ENCODE measurements around the gene DGKG. TPM values are rescaled to one million over a fixed set of nuclear protein-coding genes. Genes with fewer than 3 reads are reported as not detected.

Gene DGKG
- total and polyA plus RNA-seq, 7 donors, result 3.6 to 12.1 (median 8.0) TPM

DNA sequence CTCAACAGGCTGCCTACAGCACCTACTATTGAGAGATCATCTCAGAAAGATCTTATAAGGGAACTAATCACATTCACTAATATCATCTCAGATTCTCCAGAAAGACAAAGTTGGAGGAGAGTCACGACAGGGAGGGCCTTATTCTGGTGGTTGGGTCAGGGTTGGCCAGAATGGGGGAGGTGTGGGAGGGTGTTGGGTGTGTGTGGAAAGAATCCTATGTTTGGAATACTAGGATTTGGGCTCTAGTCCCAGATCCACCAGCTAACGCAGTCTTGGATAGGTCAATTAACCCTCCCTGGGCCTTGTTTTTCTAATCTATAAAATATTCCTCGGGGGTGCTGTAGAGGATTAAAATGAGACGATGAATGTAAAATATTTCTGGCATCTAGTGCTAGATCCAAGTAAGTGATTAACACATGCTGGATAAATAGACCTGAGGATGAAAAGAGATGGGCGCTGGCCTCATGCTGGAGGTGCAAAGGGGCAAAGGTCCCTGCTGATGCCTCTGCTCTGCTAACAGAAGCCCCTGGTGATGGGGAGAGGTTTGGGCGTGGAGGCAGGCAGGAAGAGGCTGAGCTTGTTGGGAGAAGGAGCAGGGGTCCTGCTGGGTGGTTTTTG is 185.6 kb downstream of the DGKG start:
- WGBS, 3 donors, result 61 to 63% (median 62%) methylated on average over 6 of the region's 6 CpGs
- no peaks in the 10 kb centered on the region for H3K27me3 ChIP-seq (ENCODE audit: insufficient read depth in 3 of 3, low read length in 2 of 3)
- no peak overlapping the region for H3K27ac ChIP-seq
- TF ChIP-seq, protein P1, sequence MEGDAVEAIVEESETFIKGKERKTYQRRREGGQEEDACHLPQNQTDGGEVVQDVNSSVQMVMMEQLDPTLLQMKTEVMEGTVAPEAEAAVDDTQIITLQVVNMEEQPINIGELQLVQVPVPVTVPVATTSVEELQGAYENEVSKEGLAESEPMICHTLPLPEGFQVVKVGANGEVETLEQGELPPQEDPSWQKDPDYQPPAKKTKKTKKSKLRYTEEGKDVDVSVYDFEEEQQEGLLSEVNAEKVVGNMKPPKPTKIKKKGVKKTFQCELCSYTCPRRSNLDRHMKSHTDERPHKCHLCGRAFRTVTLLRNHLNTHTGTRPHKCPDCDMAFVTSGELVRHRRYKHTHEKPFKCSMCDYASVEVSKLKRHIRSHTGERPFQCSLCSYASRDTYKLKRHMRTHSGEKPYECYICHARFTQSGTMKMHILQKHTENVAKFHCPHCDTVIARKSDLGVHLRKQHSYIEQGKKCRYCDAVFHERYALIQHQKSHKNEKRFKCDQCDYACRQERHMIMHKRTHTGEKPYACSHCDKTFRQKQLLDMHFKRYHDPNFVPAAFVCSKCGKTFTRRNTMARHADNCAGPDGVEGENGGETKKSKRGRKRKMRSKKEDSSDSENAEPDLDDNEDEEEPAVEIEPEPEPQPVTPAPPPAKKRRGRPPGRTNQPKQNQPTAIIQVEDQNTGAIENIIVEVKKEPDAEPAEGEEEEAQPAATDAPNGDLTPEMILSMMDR (IDR thresholded peaks at IDR 0.05), result no peak
- peaks cover 0 to 38% of the 10 kb centered on the region in 2 donors for H3K36me3 ChIP-seq (ENCODE audit: insufficient read depth in 1 of 2, low read depth in 1 of 2)
- ATAC-seq, result no peak
- H3K4me1 ChIP-seq, result no peaks in the 10 kb centered on the region
- H3K9me3 ChIP-seq, result no peaks in the 10 kb centered on the region
- intact Hi-C loops (cut with DNase I), result no loop called here
- DNase-seq, result no peak
- H3K4me3 ChIP-seq, result no peak overlapping the region

DNA sequence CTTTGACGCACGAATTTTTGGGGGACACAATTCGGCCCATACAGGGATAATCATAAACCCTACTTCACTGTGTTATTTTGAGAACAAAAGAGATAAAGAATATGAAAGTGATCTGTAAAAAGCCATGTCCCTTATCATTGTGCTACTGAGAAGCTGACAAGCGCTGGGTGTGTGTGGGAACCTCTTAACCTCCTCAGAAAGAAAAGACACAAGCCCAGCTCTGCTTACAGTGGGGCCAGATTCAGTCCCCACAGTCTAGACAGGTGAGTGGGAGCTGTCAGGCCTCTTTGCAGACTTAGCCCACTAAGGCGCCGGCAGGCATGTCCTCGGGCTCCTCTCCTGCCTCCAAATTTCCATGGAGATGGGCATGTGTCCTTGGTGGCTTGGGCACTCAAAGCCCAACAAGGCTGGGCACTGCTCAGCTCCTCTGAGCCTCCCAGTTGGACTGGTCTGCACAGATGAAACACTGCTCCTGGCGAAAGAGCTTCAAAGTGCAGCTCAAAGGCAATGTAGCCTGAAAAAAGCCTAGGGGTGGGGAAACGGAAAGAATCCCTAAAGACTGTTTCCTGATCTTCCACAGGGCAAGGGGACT is 188.7 kb downstream of the DGKG start:
- H3K9me3 ChIP-seq, result no peaks in the 10 kb centered on the region
- no peak overlapping the region for H3K4me3 ChIP-seq
- peaks cover 0 to 17% of the 10 kb centered on the region in 2 donors for H3K36me3 ChIP-seq (ENCODE audit: insufficient read depth in 1 of 2, low read depth in 1 of 2)
- ATAC-seq (no peak), DNase-seq (no peak)
- TF ChIP-seq, protein P1 (IDR thresholded peaks at IDR 0.05), result no peak
- no peaks in the 10 kb centered on the region for H3K27me3 ChIP-seq (ENCODE audit: insufficient read depth in 3 of 3, low read length in 2 of 3)
- no peak overlapping the region for H3K27ac ChIP-seq
- intact Hi-C loops (cut with DNase I), result no loop called here
- no peaks in the 10 kb centered on the region for H3K4me1 ChIP-seq
- WGBS, 3 donors, result 92 to 96% (median 93%) methylated on average over 9 of the region's 9 CpGs

DNA sequence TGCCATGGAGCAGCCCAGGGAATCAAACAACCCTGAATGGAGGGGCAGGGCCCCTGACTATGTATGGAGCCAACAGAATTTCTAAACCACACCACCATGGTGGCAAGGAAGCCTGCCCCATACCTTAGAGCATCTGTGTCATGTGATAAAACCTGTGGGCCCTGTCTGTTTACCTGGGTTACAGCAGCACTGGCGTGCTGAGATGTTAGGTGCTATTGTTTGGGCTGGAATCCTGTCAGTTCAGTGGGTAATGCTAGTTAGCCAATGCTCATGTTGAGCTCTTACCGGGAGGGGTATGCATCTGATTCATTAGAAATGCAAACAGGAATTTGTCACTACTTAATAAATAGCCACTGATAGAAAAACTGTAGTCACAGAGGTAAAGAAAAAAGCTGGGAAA is 189.7 kb downstream of the DGKG start:
- Histone ChIP-seq H3K4me1 (no peaks in the 10 kb centered on the region), H3K27ac (no peak overlapping the region), H3K4me3 (no peak overlapping the region), H3K27me3 (ENCODE audit: insufficient read depth in 3 of 3, low read length in 2 of 3) (no peaks in the 10 kb centered on the region), H3K9me3 (no peaks in the 10 kb centered on the region), H3K36me3 (ENCODE audit: insufficient read depth in 1 of 2, low read depth in 1 of 2) (peaks cover 0 to 11% of the 10 kb centered on the region in 2 donors)
- DNase-seq (no peak), ATAC-seq (no peak)
- intact Hi-C loops (cut with DNase I), result no loop called here
- 93 to 98% (median 93%) methylated on average over 2 of the region's 2 CpGs for WGBS, 3 donors
- TF ChIP-seq, protein P1 (IDR thresholded peaks at IDR 0.05), result no peak

DNA sequence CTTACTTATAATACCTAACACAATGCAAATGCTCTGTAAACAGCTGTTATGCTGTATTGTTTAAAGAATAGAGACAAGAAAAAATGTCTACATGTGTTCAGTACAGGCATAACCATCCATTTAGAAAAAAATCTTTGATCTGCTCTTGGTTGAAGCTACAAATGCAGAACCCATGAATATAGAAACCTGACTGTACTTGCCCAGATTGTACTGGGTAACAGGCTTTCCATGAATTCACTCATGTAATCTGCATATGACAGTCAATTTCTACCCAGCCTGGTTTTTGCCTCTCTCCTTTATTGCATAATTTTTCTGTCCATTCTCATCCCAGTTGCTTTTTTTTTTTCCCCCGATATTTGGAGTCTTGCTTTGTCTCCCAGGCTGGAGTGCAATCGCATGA is 190.5 kb downstream of the DGKG start:
- DNase-seq (no peak), ATAC-seq (no peak)
- Histone ChIP-seq H3K9me3 (no peaks in the 10 kb centered on the region), H3K4me1 (no peaks in the 10 kb centered on the region), H3K4me3 (no peak overlapping the region), H3K36me3 (ENCODE audit: insufficient read depth in 1 of 2, low read depth in 1 of 2) (peaks cover 0 to 11% of the 10 kb centered on the region in 2 donors), H3K27me3 (ENCODE audit: insufficient read depth in 3 of 3, low read length in 2 of 3) (no peaks in the 10 kb centered on the region), H3K27ac (no peak overlapping the region)
- 92 to 93% (median 93%) methylated on average over 2 of the region's 2 CpGs for WGBS, 3 donors
- TF ChIP-seq, protein P1 (IDR thresholded peaks at IDR 0.05), result no peak
- intact Hi-C loops (cut with DNase I), result no loop called here

Data from psoas muscle (tissue), 8 donors.